B cell (primary cell): ENCODE data around the gene GPC5. TPM values are rescaled to one million over a fixed set of nuclear protein-coding genes. Genes with fewer than 3 reads are reported as not detected.

Source experiments
- ATAC-seq: fragments of 200-7000 bp; cut with Tn5 transposase; one replicate; pipeline ENCODE4 v1.10.0; 2021; ENCODE audit warnings: low read depth, mild to moderate bottlenecking, moderate number of reproducible peaks, moderate library complexity
- CTCF ChIA-PET: fragments of 350-600 bp; sonication (Branson Sonifier 250); formaldehyde crosslinking; loops from one replicate; lab custom pipeline; 2021; ENCODE audit warnings: antibody characterized with exemption, inconsistent platforms; lab: Charles Lee
- POLR2A ChIA-PET: fragments of 350-600 bp; sonication (Branson Sonifier 250); formaldehyde crosslinking; loops from one replicate; lab custom pipeline; 2021; ENCODE audit warnings: antibody characterized with exemption; lab: Charles Lee
- DNase-seq: peaks from one replicate; pipeline ENCODE4 v3.0.0; 2013
- H2AFZ ChIP-seq: 2 replicates; pipeline ENCODE4 v1.6.1; 2012; ENCODE audit warnings: mild to moderate bottlenecking, low read depth, low read length; ENCODE audit not compliant: insufficient read depth, poor library complexity, severe bottlenecking
- H3K27ac ChIP-seq, 2 donors: 1 replicate in 1 of 2; 2 replicates in 1 of 2; pipeline ENCODE4 v1.5.1; 2012 to 2013; ENCODE audit warnings: low read length in 2 of 2, mild to moderate bottlenecking in 2 of 2, moderate library complexity in 1 of 2
- H3K27me3 ChIP-seq, 4 experiments: fragments of 200-600 bp in 1 of 4; sonication (generic) in 1 of 4; replicated peaks in 1 of 4; 1 replicate in 2 of 4; 2 replicates in 2 of 4; pipeline versions ENCODE4 v1.6.1 to v1.7.0; 2013 to 2016; ENCODE audit warnings: low read length in 3 of 4, mild to moderate bottlenecking in 2 of 4, mixed read lengths in 1 of 4, moderate library complexity in 1 of 4; ENCODE audit not compliant: insufficient read depth in 4 of 4, control insufficient read depth in 3 of 4; ENCODE audit errors: control extremely low read depth in 1 of 4
- H3K36me3 ChIP-seq, 2 experiments: replicated peaks in 1 of 2; 1 replicate in 1 of 2; 2 replicates in 1 of 2; pipeline versions ENCODE4 v1.6.1 to v1.7.1; 2013; ENCODE audit warnings: low read length in 1 of 2; ENCODE audit not compliant: insufficient read depth in 2 of 2, control insufficient read depth in 1 of 2; ENCODE audit errors: control extremely low read depth in 1 of 2, extremely low read depth in 1 of 2
- H3K4me1 ChIP-seq, 2 donors: fragments of 200-600 bp in 1 of 2; sonication (generic) in 1 of 2; 1 replicate in 1 of 2; 2 replicates in 1 of 2; pipeline versions ENCODE4 v1.5.1 to v1.6.1; 2013 to 2017; ENCODE audit warnings: low read length in 2 of 2; ENCODE audit not compliant: control insufficient read depth in 2 of 2, insufficient read depth in 2 of 2
- H3K4me2 ChIP-seq: replicated peaks from 2 replicates; pipeline ENCODE3; 2012; ENCODE audit warnings: mild to moderate bottlenecking, low read depth, low read length; ENCODE audit not compliant: poor library complexity, severe bottlenecking
- H3K4me3 ChIP-seq, 5 experiments: fragments of 200-600 bp in 1 of 5; sonication (generic) in 1 of 5; 1 replicate in 3 of 5; 2 replicates in 2 of 5; pipeline versions ENCODE4 v1.5.1 to v1.7.0; 2011 to 2016; ENCODE audit warnings: low read length in 4 of 5, mild to moderate bottlenecking in 4 of 5, low read depth in 2 of 5, control low read depth in 1 of 5, moderate library complexity in 1 of 5; ENCODE audit not compliant: insufficient read depth in 1 of 5; ENCODE audit errors: control extremely low read depth in 1 of 5, extremely low read depth in 1 of 5
- H3K79me2 ChIP-seq: fragments of 200-600 bp; sonication (generic); one replicate; pipeline ENCODE4 v1.6.0; 2016; ENCODE audit warnings: low read length; ENCODE audit not compliant: control insufficient read depth, insufficient read depth
- H3K9ac ChIP-seq: fragments of 200-600 bp; sonication (generic); 2 replicates; pipeline ENCODE4 v1.6.1; 2017; ENCODE audit warnings: mild to moderate bottlenecking, low read length, moderate library complexity
- H3K9me3 ChIP-seq, 3 donors: one replicate each; pipeline versions ENCODE4 v1.6.1 to v1.7.1; 2013; ENCODE audit warnings: low read length in 2 of 3; ENCODE audit not compliant: control insufficient read depth in 2 of 3, insufficient read depth in 1 of 3; ENCODE audit errors: control extremely low read depth in 1 of 3
- H4K20me1 ChIP-seq: 2 replicates; pipeline ENCODE4 v1.6.0; 2012; ENCODE audit warnings: mild to moderate bottlenecking, low read length; ENCODE audit not compliant: insufficient read depth, control insufficient read depth, poor library complexity, severe bottlenecking
- H3K27ac Mint-ChIP-seq: one replicate; pipeline ENCODE4 v1.8.0; 2021; ENCODE audit warnings: mixed read lengths
- H3K27me3 Mint-ChIP-seq: one replicate; pipeline ENCODE4 v1.8.0; 2021; ENCODE audit warnings: mixed read lengths
- H3K4me1 Mint-ChIP-seq: one replicate; pipeline ENCODE4 v1.8.0; 2021; ENCODE audit warnings: mixed read lengths
- H3K4me3 Mint-ChIP-seq: one replicate; pipeline ENCODE4 v1.8.0; 2021; ENCODE audit warnings: mixed read lengths
- H3K9me3 Mint-ChIP-seq: one replicate; pipeline ENCODE4 v1.8.0; 2022; ENCODE audit warnings: mixed read lengths; ENCODE audit not compliant: insufficient read depth
- CTCF ChIP-seq: fragments of 200-600 bp; IDR thresholded peaks from one replicate; pipeline ENCODE4 v1.8.0; 2022; ENCODE audit warnings: antibody characterized with exemption, mild to moderate bottlenecking
- EZH2 ChIP-seq: IDR thresholded peaks from 2 replicates; pipeline ENCODE4 v1.6.1; 2012; ENCODE audit warnings: borderline replicate concordance, low read depth, mild to moderate bottlenecking, moderate library complexity, low read length; ENCODE audit not compliant: insufficient read depth, poor library complexity, severe bottlenecking
- WGBS: methylation state at CpG from one replicate; pipeline ENCODE4 v1.1.5; 2013; ENCODE audit warnings: missing lambda C conversion rate; ENCODE audit not compliant: insufficient coverage; 5-methylcytosine and 5-hydroxymethylcytosine counted together
- intact Hi-C: fragments of 100-400 bp; cut with micrococcal nuclease; formaldehyde crosslinking; loops from one replicate; pipeline ENCODE4 v1.10.0; 2022
- polyA plus RNA-seq: library from polyadenylated mRNA; depleted of rRNA; stranded (reverse); fragments of >200 nt; gene quantifications from 2 replicates; pipeline ENCODE4 v1.2.3, GENCODE V29; 2012
- total RNA-seq, 2 donors: library from RNA; stranded (reverse); fragments of 120-200 nt in 1 of 2; gene quantifications; 1 replicate in 1 of 2; 2 replicates in 1 of 2; pipeline versions ENCODE4 v1.2.3 to v1.2.4, GENCODE V29; 2013 to 2022

GPC5 gene
- total and polyA plus RNA-seq, 2 donors (not counting 1 experiment from before 2014, with no cell fraction given) = 0.15 to 0.30 TPM

GRCh38 chr13:91714855-91715254, 316.4 kb downstream of the GPC5 start:
- Histone ChIP-seq H4K20me1 (no peaks in the 10 kb centered on the region), H3K79me2 (no peaks in the 10 kb centered on the region), H3K9ac (no peak overlapping the region), H3K27me3 (no peaks in the 10 kb centered on the region), H3K27ac (no peak overlapping the region), H3K4me2 (no peak overlapping the region), H3K9me3 (no peaks in the 10 kb centered on the region), H3K4me3 (no peak overlapping the region), H3K36me3 (no peaks in the 10 kb centered on the region), H3K4me1 (no peaks in the 10 kb centered on the region), H2AFZ (no peak overlapping the region)
- no peak for ATAC-seq
- no peak for DNase-seq
- Mint-ChIP-seq H3K27ac (no peak overlapping the region), H3K27me3 (no peaks in the 10 kb centered on the region), H3K9me3 (no peaks in the 10 kb centered on the region), H3K4me1 (no peaks in the 10 kb centered on the region), H3K4me3 (no peak overlapping the region)
- POLR2A ChIA-PET = no interaction called here
- CTCF ChIA-PET = interaction anchor here (1.3 kb wide), 1 partner anchor 8 kb away, joined by 5 read pairs; no protein-coding TSS in a partner anchor
- TF ChIP-seq EZH2 = no peak
- no peak for TF ChIP-seq CTCF
- intact Hi-C loops = no loop called here
- 89% methylated on average over 2 of the region's 3 CpGs for WGBS

GRCh38 chr13:91716436-91717065, 318.1 kb downstream of the GPC5 start:
- Histone ChIP-seq H3K27ac (no peak overlapping the region), H3K4me2 (no peak overlapping the region), H3K4me1 (no peaks in the 10 kb centered on the region), H3K27me3 (no peaks in the 10 kb centered on the region), H3K79me2 (no peaks in the 10 kb centered on the region), H2AFZ (no peak overlapping the region), H3K9ac (no peak overlapping the region), H4K20me1 (no peaks in the 10 kb centered on the region), H3K9me3 (no peaks in the 10 kb centered on the region), H3K36me3 (no peaks in the 10 kb centered on the region), H3K4me3 (no peak overlapping the region)
- H3K9me3 Mint-ChIP-seq = no peaks in the 10 kb centered on the region
- DNase-seq = no peak
- TF ChIP-seq EZH2 (no peak), CTCF (no peak)
- 86% methylated on average over 1 of the region's 7 CpGs for WGBS
- no peak overlapping the region for H3K4me3 Mint-ChIP-seq
- CTCF ChIA-PET = interaction anchor here (1.0 kb wide), 1 partner anchor 74 kb away, joined by 3 read pairs; no protein-coding TSS in a partner anchor
- intact Hi-C loops = no loop called here
- no peaks in the 10 kb centered on the region for H3K27me3 Mint-ChIP-seq
- no peak for ATAC-seq
- H3K27ac Mint-ChIP-seq = no peak overlapping the region
- POLR2A ChIA-PET = no interaction called here
- H3K4me1 Mint-ChIP-seq = no peaks in the 10 kb centered on the region
